ENCODE measurements around the gene TREML2.

Gene TREML2

DNA sequence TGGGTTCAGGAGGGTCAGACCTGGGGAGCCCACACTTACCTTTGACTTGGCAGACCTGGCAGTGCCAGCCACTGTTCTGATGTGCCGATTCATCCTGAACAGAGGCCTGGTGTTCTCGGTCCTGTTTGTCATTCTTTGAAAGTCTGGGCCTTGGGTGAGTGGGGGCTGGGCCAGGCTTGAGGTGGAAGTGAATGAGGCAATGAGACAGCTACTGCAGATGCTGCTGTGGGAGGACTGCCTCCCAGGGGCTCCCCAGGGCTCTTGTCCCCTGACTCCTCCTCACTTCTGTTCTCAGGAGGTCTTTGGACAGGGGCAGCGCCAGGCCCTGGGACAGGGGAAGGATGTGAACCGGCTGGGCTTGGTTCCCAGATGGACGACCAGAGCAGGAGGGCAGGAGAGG is 21.6 kb upstream of the TREML2 start:
- Histone ChIP-seq H3K9me3 (ENCODE audit: control insufficient read depth, insufficient read depth, low read length) (no peaks in the 10 kb centered on the region), H3K36me3 (ENCODE audit: insufficient read depth, low read length) (no peaks in the 10 kb centered on the region), H3K9ac (ENCODE audit: low read depth, low read length) (no peak overlapping the region), H3K4me1 (ENCODE audit: insufficient read depth, low read length) (no peaks in the 10 kb centered on the region)

DNA sequence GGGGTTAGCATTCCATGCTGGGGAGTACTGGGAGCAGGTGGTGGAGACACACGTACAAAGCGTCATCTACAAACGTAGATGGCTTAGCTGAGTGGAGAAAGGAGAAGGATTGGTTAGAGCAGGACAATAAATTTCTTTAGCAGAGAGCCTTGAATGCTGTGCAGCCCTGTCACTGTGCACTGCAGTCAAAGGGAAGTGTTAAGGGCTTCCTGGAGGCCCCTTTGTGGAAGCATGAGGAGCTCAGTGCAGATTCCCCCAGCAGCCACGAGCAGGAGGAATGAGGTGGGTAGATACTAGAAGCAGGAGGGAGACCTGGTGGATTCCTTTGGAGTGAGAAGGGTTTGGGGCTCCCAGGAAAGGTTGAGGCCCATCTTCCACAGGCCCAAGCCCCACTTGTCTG is 21.1 kb upstream of the TREML2 start:
- H3K9ac ChIP-seq (ENCODE audit: low read depth, low read length), result no peak overlapping the region
- no peaks in the 10 kb centered on the region for H3K4me1 ChIP-seq (ENCODE audit: insufficient read depth, low read length)
- H3K36me3 ChIP-seq (ENCODE audit: insufficient read depth, low read length), result no peaks in the 10 kb centered on the region
- H3K9me3 ChIP-seq (ENCODE audit: control insufficient read depth, insufficient read depth, low read length), result no peaks in the 10 kb centered on the region

DNA sequence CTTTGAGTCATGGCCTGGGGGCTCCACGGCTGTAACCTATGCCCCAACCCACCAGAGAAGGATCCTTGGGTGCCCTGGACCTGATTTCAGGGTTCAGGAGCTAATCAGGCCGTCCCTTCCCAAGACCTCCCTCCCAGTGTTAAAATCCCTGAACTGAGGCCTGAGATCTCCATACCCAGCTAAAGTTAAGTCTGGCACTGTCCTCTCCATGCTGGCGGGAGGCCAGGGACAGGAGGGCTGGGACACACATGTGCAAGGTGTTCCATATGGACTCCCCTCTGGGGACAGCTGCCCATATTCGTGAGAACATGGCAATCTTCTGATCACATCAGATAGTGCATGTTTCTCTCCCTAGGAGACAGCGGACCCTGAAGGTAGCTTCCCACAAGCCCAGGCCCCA is 15.7 kb upstream of the TREML2 start:
- H3K9me3 ChIP-seq (ENCODE audit: control insufficient read depth, insufficient read depth, low read length), result peaks cover 5% of the 10 kb centered on the region
- H3K4me1 ChIP-seq (ENCODE audit: insufficient read depth, low read length), result no peaks in the 10 kb centered on the region
- no peaks in the 10 kb centered on the region for H3K36me3 ChIP-seq (ENCODE audit: insufficient read depth, low read length)
- H3K9ac ChIP-seq (ENCODE audit: low read depth, low read length), result no peak overlapping the region

DNA sequence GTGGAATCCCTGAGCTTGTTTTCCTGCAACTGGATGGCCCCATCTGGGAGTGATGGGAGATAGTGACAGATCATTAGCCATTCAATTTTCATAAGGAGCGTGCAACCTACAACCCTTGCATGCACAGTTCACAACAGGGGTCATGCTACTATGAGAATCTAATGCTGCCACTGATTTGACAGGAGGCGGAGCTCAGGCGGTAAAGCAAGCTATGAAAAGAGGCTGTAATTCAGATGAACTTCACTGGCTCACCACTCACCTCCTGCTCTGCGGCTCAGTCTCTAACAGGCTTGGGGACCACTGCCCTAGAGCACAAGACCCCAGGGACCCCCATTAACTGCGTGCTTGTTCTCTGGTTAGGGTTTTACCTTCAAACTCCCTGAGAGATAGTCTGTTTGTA is 14.8 kb upstream of the TREML2 start:
- Histone ChIP-seq H3K36me3 (ENCODE audit: insufficient read depth, low read length) (no peaks in the 10 kb centered on the region), H3K4me1 (ENCODE audit: insufficient read depth, low read length) (no peaks in the 10 kb centered on the region)

DNA sequence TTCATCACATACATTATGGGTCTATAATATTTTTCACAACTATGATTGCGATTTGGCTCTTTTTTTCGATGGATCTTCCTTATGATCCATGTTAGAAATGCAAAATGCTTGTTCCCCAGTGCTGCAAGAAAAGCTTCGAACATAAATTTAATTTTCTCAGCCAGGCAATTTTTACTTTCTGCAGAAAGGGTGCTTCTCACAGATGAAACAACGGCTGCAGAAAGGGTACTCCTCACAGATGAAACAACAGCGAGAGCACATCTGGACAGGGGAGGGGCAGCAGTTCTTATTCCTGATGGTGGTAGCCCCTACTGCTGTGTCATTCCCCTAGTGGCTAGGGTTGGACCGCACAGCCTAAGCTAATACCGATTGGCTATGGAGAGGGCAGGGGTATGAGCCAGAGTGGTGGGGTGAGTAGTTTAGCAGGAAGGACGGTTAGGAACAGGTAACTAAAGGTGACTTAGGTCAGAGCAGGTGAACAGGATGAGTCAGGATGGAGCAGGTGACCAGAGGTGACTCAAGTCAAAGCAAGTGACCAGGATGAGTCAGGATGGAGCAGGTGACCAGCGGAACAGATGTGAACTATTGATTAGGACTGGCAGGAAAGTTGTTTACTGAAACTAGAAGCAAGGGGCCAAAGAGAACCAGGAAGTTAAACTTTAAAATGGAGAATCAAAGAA is 13.8 kb upstream of the TREML2 start:
- Histone ChIP-seq H3K9me3 (ENCODE audit: control insufficient read depth, insufficient read depth, low read length) (peaks cover 5% of the 10 kb centered on the region), H3K36me3 (ENCODE audit: insufficient read depth, low read length) (no peaks in the 10 kb centered on the region), H3K4me1 (ENCODE audit: insufficient read depth, low read length) (no peaks in the 10 kb centered on the region), H3K9ac (ENCODE audit: low read depth, low read length) (no peak overlapping the region)

More for the DNA sequence above, 14.8 kb upstream of the TREML2 start:
- Histone ChIP-seq H3K9me3 (ENCODE audit: control insufficient read depth, insufficient read depth, low read length) (peaks cover 5% of the 10 kb centered on the region), H3K9ac (ENCODE audit: low read depth, low read length) (no peak overlapping the region)

DNA sequence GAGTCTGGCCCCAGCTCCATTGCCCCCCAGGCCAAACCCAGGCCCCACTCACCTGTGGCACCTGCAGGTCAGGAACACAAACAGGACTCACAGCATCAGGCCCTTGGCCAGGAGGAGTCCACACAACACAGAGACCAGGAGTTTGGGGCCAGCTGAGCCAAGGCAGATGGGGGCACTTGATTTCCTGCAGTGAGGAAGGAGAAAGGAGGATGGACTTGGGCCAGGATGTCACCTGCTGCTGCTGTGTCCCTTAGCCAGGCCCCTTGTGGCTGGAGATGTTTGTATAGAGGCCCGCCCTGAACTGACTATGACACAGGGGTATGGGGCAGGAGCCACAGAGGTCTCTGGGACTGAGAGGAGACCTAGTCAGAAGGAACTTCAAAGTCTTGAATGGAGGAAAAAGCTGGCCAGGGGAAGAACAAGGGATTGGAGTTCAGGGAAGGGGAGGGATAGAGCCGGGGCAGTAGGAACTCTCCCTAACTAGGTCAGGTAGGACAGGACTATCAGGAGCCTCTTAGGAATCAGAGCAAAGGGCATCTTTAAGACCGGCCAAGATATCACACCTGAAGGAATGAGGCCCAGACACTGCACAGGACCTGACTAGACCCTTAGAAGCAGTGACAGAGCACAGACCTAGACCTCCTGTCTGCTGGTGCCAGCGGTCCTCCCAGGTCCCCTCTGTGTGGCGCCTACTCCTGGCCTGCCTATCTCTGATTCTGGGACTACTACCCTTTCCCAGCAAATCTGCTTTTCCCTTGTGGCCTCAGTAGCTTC is 8.8 kb upstream of the TREML2 start:
- Histone ChIP-seq H3K36me3 (ENCODE audit: insufficient read depth, low read length) (no peaks in the 10 kb centered on the region), H3K4me1 (ENCODE audit: insufficient read depth, low read length) (no peaks in the 10 kb centered on the region), H3K9ac (ENCODE audit: low read depth, low read length) (no peak overlapping the region), H3K9me3 (ENCODE audit: control insufficient read depth, insufficient read depth, low read length) (peaks cover 4% of the 10 kb centered on the region)

DNA sequence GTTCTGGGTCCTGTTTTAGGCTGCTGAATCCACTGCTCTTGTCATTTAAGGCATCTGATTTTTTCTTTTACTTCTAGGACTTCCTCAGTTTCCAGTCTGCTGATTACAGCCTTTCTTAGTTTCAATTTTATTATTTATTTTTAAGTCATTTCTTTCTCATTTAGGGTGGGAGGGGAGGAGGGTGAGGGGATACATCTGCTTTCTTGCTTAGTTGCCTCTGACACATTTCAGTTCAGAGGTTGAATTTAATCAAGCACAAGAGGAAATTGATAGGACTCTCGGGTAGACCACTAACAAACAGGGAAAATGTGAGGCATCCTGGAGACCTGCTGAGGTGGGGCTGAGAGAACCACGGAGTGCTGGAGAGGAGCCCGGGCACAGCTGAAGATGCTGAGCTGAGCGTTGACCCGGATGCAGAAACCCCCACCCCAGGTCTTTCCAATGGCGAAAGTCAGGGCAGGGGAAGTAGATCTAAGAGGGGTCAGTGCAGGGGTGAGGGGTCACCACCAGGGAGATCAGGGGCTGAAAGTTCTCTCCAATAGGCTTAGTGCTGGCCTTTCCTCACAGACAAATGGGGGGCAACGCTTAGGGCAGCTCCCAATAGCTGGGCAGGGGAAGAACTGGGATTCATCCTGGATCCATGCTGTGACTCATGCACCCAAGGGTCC is 7.6 kb upstream of the TREML2 start:
- Histone ChIP-seq H3K9ac (ENCODE audit: low read depth, low read length) (no peak overlapping the region), H3K9me3 (ENCODE audit: control insufficient read depth, insufficient read depth, low read length) (no peaks in the 10 kb centered on the region), H3K36me3 (ENCODE audit: insufficient read depth, low read length) (no peaks in the 10 kb centered on the region), H3K4me1 (ENCODE audit: insufficient read depth, low read length) (no peaks in the 10 kb centered on the region)

- Histone ChIP-seq H3K36me3 (ENCODE audit: insufficient read depth, low read length) (no peaks in the 10 kb centered on the region), H3K9me3 (ENCODE audit: control insufficient read depth, insufficient read depth, low read length) (no peaks in the 10 kb centered on the region), H3K9ac (ENCODE audit: low read depth, low read length) (no peak overlapping the region), H3K4me1 (ENCODE audit: insufficient read depth, low read length) (peaks cover 7% of the 10 kb centered on the region)
Measured at GRCh38 chr6:41204156-41204555, 3.2 kb upstream of the TREML2 start.

- Histone ChIP-seq H3K4me1 (ENCODE audit: insufficient read depth, low read length) (peaks cover 7% of the 10 kb centered on the region), H3K36me3 (ENCODE audit: insufficient read depth, low read length) (no peaks in the 10 kb centered on the region), H3K9me3 (ENCODE audit: control insufficient read depth, insufficient read depth, low read length) (no peaks in the 10 kb centered on the region), H3K9ac (ENCODE audit: low read depth, low read length) (no peak overlapping the region)
Measured at GRCh38 chr6:41201764-41202173, 820 bp upstream of the TREML2 start.

- no peaks in the 10 kb centered on the region for H3K36me3 ChIP-seq (ENCODE audit: insufficient read depth, low read length)
- H3K4me1 ChIP-seq (ENCODE audit: insufficient read depth, low read length), result peaks cover 7% of the 10 kb centered on the region
- H3K9ac ChIP-seq (ENCODE audit: low read depth, low read length), result no peak overlapping the region
- no peaks in the 10 kb centered on the region for H3K9me3 ChIP-seq (ENCODE audit: control insufficient read depth, insufficient read depth, low read length)
Measured at GRCh38 chr6:41200296-41200900, 551 bp downstream of the TREML2 start.

GRCh38 chr6:41199552-41200246 is 1.2 kb downstream of the TREML2 start:
- Histone ChIP-seq H3K4me1 (ENCODE audit: insufficient read depth, low read length) (peaks cover 7% of the 10 kb centered on the region), H3K36me3 (ENCODE audit: insufficient read depth, low read length) (no peaks in the 10 kb centered on the region), H3K9me3 (ENCODE audit: control insufficient read depth, insufficient read depth, low read length) (no peaks in the 10 kb centered on the region), H3K9ac (ENCODE audit: low read depth, low read length) (no peak overlapping the region)

- Histone ChIP-seq H3K4me1 (ENCODE audit: insufficient read depth, low read length) (peaks cover 7% of the 10 kb centered on the region), H3K36me3 (ENCODE audit: insufficient read depth, low read length) (no peaks in the 10 kb centered on the region), H3K9ac (ENCODE audit: low read depth, low read length) (no peak overlapping the region), H3K9me3 (ENCODE audit: control insufficient read depth, insufficient read depth, low read length) (no peaks in the 10 kb centered on the region)
Measured at GRCh38 chr6:41197234-41197633, 3.7 kb downstream of the TREML2 start.

GRCh38 chr6:41194386-41194785 is 6.6 kb downstream of the TREML2 start:
- Histone ChIP-seq H3K36me3 (ENCODE audit: insufficient read depth, low read length) (no peaks in the 10 kb centered on the region), H3K4me1 (ENCODE audit: insufficient read depth, low read length) (no peaks in the 10 kb centered on the region), H3K9ac (ENCODE audit: low read depth, low read length) (no peak overlapping the region), H3K9me3 (ENCODE audit: control insufficient read depth, insufficient read depth, low read length) (peaks cover 6% of the 10 kb centered on the region)

GRCh38 chr6:41193884-41194283 is 7.1 kb downstream of the TREML2 start:
- Histone ChIP-seq H3K9ac (ENCODE audit: low read depth, low read length) (no peak overlapping the region), H3K4me1 (ENCODE audit: insufficient read depth, low read length) (no peaks in the 10 kb centered on the region), H3K9me3 (ENCODE audit: control insufficient read depth, insufficient read depth, low read length) (peaks cover 9% of the 10 kb centered on the region), H3K36me3 (ENCODE audit: insufficient read depth, low read length) (no peaks in the 10 kb centered on the region)

Data from ES-I3 (cell line).